Left colon (tissue), 2 donors: ENCODE measurements around the gene SPECC1. TPM values are rescaled to one million over a fixed set of nuclear protein-coding genes. Genes with fewer than 3 reads are reported as not detected.
A peak's percentile ranks its signal among the peaks of the same experiment; 100 is the strongest.

ENCODE experiments used
- ATAC-seq: fragments of 200-7000 bp; cut with Tn5 transposase; one replicate; pipeline ENCODE4 v1.9.1; 2020; ENCODE audit warnings: mild to moderate bottlenecking, moderate library complexity
- DNase-seq, 2 donors: peaks; one replicate each; pipeline ENCODE4 v3.0.0-alpha.2; 2020
- intact Hi-C, 2 donors: fragments of 100-400 bp; cut with DNase I in 1 of 2; cut with micrococcal nuclease in 1 of 2; formaldehyde crosslinking; loops; one replicate each; pipeline versions ENCODE4 v1.11.2 to v1.14.0; 2022; cut with DNase I, micrococcal nuclease
- total RNA-seq, 2 donors: library from RNA; stranded (reverse); fragmentation: NEBNext Ultra II Directional; extraction: Animal tissue kit (Norgen Biotek cat#: 25700); gene quantifications; one replicate each; pipeline ENCODE4 v1.2.1, GENCODE V29; 2021
- donor health status: DM: no; HTN: no; CAD: no.
- donor health status: DM: yes; HTN: yes; CAD: no.

The SPECC1 gene
- total RNA-seq, 2 donors from 2014 or later, result 86.5 to 104 TPM

GRCh38 chr17:20267459-20267842 lies 258.3 kb downstream of the SPECC1 start:
- DNase-seq (no peak), ATAC-seq (no peak)
- intact Hi-C loops, result no loop called here

DNA sequence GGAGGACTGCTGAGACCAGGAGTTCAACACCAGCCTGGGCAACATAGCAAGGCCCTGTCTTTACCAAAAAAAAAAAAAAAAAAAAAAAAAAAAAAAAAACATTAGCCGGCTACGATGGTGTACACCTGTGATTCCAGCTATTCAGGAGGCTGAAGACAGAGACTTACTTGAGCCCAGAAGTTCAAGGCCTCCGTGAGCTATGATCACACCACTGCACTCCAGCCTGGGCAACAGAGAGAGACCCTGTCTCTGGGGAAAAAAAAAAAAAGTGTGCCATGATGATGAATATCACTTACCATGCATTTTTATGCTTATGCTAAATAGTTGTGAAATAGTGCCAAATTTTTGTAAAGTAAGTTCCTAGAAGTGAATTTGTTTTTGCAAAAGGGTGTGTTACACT lies 261.2 kb downstream of the SPECC1 start:
- intact Hi-C loops, result no loop called here
- no peak for ATAC-seq
- DNase-seq, result no peak

DNA sequence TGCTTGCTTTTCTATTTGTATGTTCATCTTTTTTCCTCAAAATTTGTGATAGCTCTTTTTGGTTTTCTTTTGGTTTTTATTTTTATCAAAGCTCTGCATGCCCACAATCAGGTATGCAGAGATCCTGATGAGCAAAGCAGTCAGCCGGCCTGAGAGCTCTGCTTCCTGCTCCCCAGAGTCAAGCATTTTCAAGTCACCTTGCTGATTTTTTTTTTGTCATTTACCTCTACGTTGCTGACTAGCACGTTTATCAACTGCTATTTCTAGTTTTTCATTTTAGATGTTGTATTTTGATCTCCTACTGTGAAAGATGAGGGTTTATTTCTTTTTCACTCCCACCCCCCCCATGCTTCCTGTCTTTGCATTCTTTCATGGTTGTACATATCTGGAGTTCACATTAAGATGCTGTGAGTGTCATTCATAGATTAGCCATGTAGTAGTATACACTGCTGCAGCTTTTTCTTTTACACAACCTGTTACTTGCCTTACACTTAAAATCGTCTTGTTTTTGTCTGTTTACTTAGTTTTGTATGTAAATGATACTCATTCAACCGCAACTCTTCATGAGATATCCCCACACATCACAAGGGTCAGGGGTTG lies 262.0 kb downstream of the SPECC1 start:
- DNase-seq (no peak), ATAC-seq (no peak)
- intact Hi-C loops, result no loop called here

DNA sequence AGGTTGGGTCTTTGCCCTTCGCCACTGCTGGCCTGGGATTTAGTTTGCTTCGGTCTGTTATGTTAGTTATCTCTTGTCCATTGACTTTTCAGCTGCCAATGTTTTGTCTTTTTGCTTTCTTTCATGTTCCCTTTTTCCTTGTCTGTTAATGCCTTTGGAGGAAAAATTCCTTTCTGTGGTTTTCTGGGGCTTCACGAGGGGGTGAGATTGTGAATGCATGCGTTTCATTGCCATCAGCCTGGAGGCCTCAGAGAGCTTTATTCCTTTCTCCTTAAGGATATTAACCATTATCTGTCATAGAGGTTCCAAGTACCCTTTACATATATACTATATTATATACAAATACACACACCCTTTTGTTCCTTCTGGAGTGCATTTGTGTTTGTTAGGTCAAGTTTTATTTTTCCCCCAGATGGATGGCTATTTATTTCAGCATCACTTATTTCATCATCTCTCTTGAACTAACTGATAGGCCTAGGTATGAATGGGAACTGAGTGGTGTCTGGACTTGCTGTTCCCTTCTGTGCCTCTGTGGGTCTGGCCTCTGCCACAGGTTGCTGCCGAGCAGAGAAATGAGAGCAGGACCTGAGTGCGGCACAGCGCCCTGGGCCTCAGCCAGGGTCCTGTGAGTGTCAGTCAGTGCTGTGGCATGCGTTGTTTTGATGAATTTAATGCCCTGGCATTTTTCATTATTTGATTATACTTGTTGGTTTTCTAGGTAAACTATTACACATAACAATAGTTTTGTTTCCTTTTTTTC lies 264.8 kb downstream of the SPECC1 start:
- intact Hi-C loops, result no loop called here
- ATAC-seq (no peak), DNase-seq (no peak)

DNA sequence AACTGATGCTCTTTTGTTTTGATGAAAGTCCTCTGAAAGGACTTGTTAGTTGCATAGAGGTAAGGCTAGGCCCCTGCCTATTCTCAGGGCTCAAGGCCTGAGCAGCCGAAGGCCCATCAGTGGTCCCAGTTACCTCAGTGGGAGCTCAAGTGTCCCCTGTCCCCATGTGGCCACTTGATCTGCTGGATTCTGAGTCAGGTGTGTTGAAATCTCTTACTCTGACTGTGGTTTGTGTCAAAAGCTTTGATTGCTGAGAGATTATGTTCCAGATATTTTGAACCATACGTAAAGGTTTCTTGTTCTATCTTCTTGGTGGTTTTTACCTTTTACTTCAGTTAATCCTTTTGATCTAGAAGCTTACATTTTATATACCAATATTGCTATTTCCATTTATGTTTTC lies 266.5 kb downstream of the SPECC1 start:
- ATAC-seq (no peak), DNase-seq (no peak)
- intact Hi-C loops, result no loop called here

DNA sequence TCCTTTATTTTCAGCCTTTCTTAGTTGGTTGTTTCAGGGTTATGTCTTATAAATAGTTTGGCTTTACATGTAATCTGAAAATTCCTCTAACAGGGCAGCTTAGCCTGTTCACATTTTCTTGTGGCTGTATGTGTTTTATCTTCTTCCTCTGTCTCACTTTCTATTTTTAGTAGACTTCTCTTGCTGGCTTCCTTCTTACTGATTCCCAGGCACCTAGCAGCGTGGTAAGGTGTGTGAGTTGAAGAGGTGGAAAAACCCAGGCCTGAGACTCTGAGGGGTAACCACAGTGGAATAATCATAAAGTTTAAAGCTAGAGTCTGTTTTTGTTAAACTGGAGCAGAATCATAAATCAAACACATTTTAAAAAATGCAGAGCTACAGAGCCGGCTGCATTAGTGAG lies 267.3 kb downstream of the SPECC1 start:
- intact Hi-C loops, result no loop called here
- ATAC-seq (no peak), DNase-seq (no peak)

DNA sequence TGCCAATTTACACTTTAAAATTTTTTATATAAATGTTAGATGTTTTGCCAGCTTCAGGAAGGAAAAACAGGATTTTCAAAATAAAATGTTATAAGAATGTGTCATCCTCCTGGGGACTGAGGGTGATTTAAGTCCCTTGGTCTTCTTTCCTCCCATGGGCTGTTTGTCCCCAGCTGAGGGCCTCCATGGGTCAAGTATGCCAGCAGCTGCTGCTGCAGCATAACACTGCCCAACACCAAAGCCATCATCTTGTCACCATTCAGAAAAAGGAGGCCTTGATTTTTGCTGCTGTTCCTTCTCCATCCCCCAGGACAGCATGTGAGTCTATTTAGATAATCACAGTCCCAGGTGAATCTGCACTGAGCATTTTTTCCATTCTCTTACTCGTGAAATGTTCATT lies 269.6 kb downstream of the SPECC1 start:
- intact Hi-C loops, result no loop called here
- no peak for ATAC-seq
- DNase-seq, result no peak

DNA sequence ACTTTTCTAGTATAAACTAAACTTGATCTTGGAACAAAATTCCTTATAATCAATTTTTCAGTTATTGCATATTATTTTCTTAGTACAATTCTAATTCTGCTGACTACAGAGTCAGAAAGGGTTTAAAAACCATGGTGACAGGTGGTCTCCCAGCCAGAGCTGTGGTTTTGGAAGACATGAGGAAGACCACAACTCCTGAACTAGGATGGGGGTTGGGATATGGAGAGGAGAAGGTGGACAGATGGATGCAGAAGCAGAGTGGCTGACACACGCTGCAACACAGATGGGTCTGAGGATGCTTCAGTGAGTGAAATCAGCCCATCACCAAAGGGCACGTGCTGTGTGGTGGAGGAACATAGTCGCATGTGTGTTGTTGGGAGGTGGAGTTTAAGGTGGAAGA lies 270.5 kb downstream of the SPECC1 start:
- intact Hi-C loops, result no loop called here
- no peak for ATAC-seq
- DNase-seq, result no peak

DNA sequence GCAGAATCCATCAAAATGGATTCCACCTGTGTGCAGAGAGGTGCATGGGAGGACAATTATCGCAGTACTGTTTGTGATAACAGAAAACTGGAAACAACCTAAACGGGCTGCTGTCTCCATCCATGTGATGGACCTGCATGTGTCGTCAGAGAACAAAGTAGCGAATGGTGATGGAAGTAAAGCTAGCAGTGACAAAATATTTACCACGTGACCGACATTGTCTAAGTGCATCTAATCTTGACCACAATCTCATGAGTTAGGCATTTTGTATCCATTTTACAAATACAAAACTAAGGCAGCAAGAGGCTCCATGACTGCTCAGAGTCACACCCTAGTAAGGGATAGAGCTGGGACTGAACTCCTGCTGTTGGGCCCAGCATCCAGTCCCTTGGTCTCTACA lies 270.9 kb downstream of the SPECC1 start:
- ATAC-seq (no peak), DNase-seq (no peak)
- intact Hi-C loops, result no loop called here

DNA sequence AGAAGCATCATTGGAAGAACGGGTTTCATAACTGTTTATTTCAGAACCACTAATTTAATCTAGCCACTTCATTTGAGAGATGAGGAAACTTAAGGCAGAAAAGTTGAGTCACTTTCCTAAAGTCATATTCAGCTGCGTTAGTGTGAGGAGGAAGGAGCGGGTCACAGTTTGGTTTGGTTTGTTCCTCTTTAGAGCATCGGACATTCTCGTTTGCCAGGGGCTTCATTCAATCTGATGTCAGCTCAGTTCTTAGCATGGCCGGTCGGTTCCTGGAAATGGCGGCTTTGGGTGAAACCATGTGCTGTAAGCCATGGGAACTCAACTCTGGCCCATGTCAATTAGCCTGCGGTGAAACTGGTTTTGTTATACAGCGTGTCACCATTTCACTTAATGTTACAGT lies 271.7 kb downstream of the SPECC1 start:
- ATAC-seq, result no peak

GRCh38 chr17:20281860-20282259 lies 272.7 kb downstream of the SPECC1 start:
- ATAC-seq, result no peak
- peak in 1 of 2 donors; percentile 11 for DNase-seq
- intact Hi-C loops, result no loop called here

More for the DNA sequence above, 271.7 kb downstream of the SPECC1 start:
- DNase-seq, result no peak
- intact Hi-C loops, result no loop called here

- intact Hi-C loops, result no loop called here
- DNase-seq (no peak), ATAC-seq (no peak)
Measured at GRCh38 chr17:20282526-20283308, 273.6 kb downstream of the SPECC1 start.

DNA sequence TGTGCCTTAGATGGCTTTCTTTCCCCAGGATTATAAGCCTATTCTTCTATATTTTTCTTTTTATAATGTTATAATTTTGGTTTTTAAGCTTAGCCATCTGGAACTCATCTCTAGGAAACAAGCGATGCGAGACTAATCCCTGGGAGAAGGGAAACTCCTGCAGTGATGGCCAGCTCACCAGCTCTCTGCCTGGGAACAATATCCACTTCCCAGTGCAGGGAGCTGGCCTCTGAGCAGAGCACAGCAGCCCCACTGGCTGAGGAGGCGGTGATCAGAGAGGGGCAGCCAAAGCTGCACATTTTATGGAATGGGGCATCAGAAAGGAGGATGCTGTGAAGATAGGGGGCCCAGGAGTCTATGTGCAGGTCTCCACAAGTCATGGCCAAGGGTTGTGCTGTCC lies 274.9 kb downstream of the SPECC1 start:
- intact Hi-C loops, result no loop called here
- DNase-seq, result no peak
- ATAC-seq, result no peak

- intact Hi-C loops, result no loop called here
- DNase-seq (no peak), ATAC-seq (no peak)
Measured at GRCh38 chr17:20284570-20285295, 275.6 kb downstream of the SPECC1 start.

DNA sequence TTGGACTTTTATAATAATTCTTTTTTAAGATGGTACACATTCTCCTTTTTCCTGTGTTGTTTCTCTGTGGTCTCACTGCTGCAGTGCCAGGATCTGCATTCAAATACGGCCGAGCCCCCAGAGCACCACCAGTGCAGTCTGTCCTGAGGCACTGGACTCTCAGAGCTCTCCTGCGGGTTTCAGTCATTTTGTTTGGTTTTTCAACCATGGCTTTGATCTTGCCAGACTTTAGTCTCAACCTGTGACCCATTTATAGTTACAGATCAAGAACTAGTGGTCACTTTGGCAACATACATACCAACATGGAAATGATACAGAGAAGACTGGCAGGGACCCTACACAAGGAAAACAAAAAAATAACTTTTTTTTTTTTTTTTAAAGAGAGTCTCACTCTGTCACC lies 280.8 kb downstream of the SPECC1 start:
- intact Hi-C loops, result no loop called here
- DNase-seq (no peak), ATAC-seq (no peak)

- ATAC-seq, result no peak
- no peak for DNase-seq
- intact Hi-C loops, result no loop called here
Measured at GRCh38 chr17:20291853-20292252, 282.7 kb downstream of the SPECC1 start.

DNA sequence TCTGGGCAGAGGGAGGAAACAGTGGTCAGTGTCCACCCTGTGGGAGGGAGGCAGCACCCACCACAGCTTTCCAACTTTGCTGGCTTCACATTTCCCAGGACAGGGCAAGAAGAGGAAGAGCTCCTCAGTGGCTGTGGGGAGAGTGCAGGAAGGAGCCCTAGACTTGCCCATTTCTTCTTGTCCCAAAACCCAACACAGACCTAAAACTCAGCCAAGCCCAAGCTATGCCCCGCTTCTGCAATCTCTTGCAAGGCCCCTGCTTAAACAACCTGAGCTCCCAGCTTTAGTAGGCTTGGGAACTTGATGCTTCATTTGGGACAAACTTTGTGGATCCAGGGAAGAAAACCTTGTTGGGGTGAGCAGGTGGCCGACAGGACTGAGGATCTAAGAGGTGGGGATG lies 284.3 kb downstream of the SPECC1 start:
- no peak for DNase-seq
- intact Hi-C loops, result no loop called here

GRCh38 chr17:20294120-20294519 lies 285.0 kb downstream of the SPECC1 start:
- intact Hi-C loops, result no loop called here
- DNase-seq (no peak), ATAC-seq (no peak)

More for the DNA sequence above, 284.3 kb downstream of the SPECC1 start:
- ATAC-seq, result no peak

DNA sequence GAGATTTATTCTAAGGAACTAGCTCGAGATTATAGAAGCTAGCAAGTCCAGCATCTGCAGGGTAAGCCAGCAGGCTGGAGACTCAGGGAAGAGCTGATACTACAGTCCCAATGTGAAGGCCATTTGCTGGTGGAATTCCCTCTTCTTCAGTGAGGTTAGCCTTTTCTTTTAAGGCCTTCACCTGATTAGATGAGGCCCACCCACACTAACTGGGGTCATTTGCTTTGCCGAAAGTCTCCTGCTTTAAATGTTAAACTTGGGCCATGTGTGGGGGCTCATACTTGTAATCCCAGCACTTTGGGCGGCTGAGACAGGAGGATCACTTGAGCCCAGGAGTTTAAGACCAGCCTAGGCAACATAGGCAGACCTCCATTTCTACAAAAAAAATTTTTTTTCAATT lies 289.9 kb downstream of the SPECC1 start:
- DNase-seq (no peak), ATAC-seq (no peak)
- intact Hi-C loops, result no loop called here
